HUES48 (cell line): ENCODE results near the gene DDX55.

Source experiments
- H3K27ac ChIP-seq: one replicate; pipeline ENCODE4 v1.7.0; 2013; ENCODE audit warnings: low read depth, low read length, inconsistent platforms
- H3K27me3 ChIP-seq: 2 replicates; pipeline ENCODE4 v1.6.1; 2013; ENCODE audit warnings: mild to moderate bottlenecking, low read length; ENCODE audit not compliant: control insufficient read depth, insufficient read depth
- H3K36me3 ChIP-seq: 2 replicates; pipeline ENCODE4 v1.6.1; 2013; ENCODE audit warnings: low read length; ENCODE audit not compliant: control insufficient read depth, insufficient read depth
- H3K4me1 ChIP-seq: 2 replicates; pipeline ENCODE4 v1.6.1; 2013; ENCODE audit warnings: mild to moderate bottlenecking, low read length; ENCODE audit not compliant: control insufficient read depth, insufficient read depth
- H3K4me3 ChIP-seq: 2 replicates; pipeline ENCODE4 v1.5.1; 2013; ENCODE audit warnings: mild to moderate bottlenecking, low read depth, low read length
- H3K9ac ChIP-seq: 2 replicates; pipeline ENCODE4 v1.6.1; 2013; ENCODE audit warnings: mild to moderate bottlenecking, low read depth, low read length, moderate library complexity
- H3K9me3 ChIP-seq: 2 replicates; pipeline ENCODE4 v1.6.1; 2013; ENCODE audit warnings: low read length; ENCODE audit not compliant: control insufficient read depth, insufficient read depth

Gene DDX55

GRCh38 chr12:123645878-123646277, 44.0 kb downstream of the DDX55 start:
- Histone ChIP-seq H3K9me3 (no peaks in the 10 kb centered on the region), H3K9ac (no peak overlapping the region), H3K27me3 (no peaks in the 10 kb centered on the region), H3K27ac (no peak overlapping the region), H3K4me1 (no peaks in the 10 kb centered on the region), H3K36me3 (peaks cover 71% of the 10 kb centered on the region), H3K4me3 (no peak overlapping the region)

- H3K4me3 ChIP-seq = no peak overlapping the region
- H3K27me3 ChIP-seq = no peaks in the 10 kb centered on the region
- H3K9ac ChIP-seq = no peak overlapping the region
- no peak overlapping the region for H3K27ac ChIP-seq
- H3K4me1 ChIP-seq = no peaks in the 10 kb centered on the region
- H3K36me3 ChIP-seq = peaks cover 78% of the 10 kb centered on the region
- H3K9me3 ChIP-seq = no peaks in the 10 kb centered on the region
These were observed 46.5 kb downstream of the DDX55 start for GRCh38 chr12:123648401-123648800.

GRCh38 chr12:123654129-123654701, 52.3 kb downstream of the DDX55 start:
- Histone ChIP-seq H3K9ac (no peak overlapping the region), H3K4me3 (no peak overlapping the region), H3K36me3 (peaks cover 74% of the 10 kb centered on the region), H3K27me3 (no peaks in the 10 kb centered on the region), H3K4me1 (no peaks in the 10 kb centered on the region), H3K27ac (no peak overlapping the region), H3K9me3 (no peaks in the 10 kb centered on the region)

DNA sequence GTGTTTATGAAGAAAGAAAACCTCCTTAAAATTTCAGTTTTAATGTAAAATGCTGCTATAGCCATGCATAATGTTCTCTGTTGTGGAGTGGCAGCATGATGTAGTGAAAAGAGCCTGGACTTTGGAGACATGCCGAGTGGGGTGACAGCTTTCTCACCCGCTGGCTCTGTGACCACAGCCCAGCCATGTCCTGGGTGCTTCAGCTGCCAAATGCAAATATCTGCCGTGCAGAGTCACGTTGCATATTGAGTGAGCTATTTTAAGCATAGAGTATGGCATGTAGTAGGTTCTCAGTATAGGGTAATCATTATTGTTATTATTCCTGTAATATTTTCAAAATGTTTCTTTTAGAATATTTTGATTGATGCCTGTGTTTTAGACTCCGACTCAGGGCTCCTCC, 53.5 kb downstream of the DDX55 start:
- H3K27me3 ChIP-seq = no peaks in the 10 kb centered on the region
- peaks cover 76% of the 10 kb centered on the region for H3K36me3 ChIP-seq
- H3K27ac ChIP-seq = no peak overlapping the region
- no peak overlapping the region for H3K9ac ChIP-seq
- H3K4me3 ChIP-seq = no peak overlapping the region
- no peaks in the 10 kb centered on the region for H3K4me1 ChIP-seq
- H3K9me3 ChIP-seq = no peaks in the 10 kb centered on the region

- peaks cover 73% of the 10 kb centered on the region for H3K36me3 ChIP-seq
- H3K27me3 ChIP-seq = no peaks in the 10 kb centered on the region
- no peak overlapping the region for H3K9ac ChIP-seq
- no peak overlapping the region for H3K4me3 ChIP-seq
- H3K4me1 ChIP-seq = no peaks in the 10 kb centered on the region
- H3K27ac ChIP-seq = no peak overlapping the region
- H3K9me3 ChIP-seq = no peaks in the 10 kb centered on the region
These were observed 54.5 kb downstream of the DDX55 start for GRCh38 chr12:123656392-123656791.

GRCh38 chr12:123657211-123657610, 55.3 kb downstream of the DDX55 start:
- no peak overlapping the region for H3K27ac ChIP-seq
- H3K36me3 ChIP-seq = peaks cover 67% of the 10 kb centered on the region
- no peak overlapping the region for H3K4me3 ChIP-seq
- H3K4me1 ChIP-seq = no peaks in the 10 kb centered on the region
- no peaks in the 10 kb centered on the region for H3K27me3 ChIP-seq
- H3K9ac ChIP-seq = no peak overlapping the region
- no peaks in the 10 kb centered on the region for H3K9me3 ChIP-seq

GRCh38 chr12:123659996-123660727, 58.3 kb downstream of the DDX55 start:
- H3K27ac ChIP-seq = no peak overlapping the region
- no peak overlapping the region for H3K9ac ChIP-seq
- H3K36me3 ChIP-seq = peaks cover 48% of the 10 kb centered on the region
- H3K27me3 ChIP-seq = no peaks in the 10 kb centered on the region
- no peaks in the 10 kb centered on the region for H3K4me1 ChIP-seq
- H3K4me3 ChIP-seq = no peak overlapping the region
- H3K9me3 ChIP-seq = no peaks in the 10 kb centered on the region

DNA sequence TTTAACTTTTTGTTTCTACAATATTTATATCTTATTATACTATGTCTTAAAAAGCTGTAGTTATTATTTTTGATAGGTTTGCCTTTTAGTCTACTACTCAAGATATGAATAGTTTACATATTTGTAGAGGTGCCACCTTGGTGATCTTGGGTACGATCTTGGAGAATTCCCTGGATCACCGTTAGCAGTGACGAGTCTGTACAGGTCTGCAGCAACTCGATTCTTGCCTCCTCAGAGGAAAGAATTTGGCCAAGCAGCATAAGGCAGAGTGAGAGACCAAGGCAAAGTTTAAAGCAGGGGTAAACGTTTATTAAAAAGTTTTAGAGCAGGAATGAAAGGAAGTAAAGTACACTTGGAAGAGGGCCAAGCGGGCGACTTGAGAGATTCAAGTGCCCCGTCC, 65.9 kb downstream of the DDX55 start:
- H3K27me3 ChIP-seq = no peaks in the 10 kb centered on the region
- no peak overlapping the region for H3K27ac ChIP-seq
- no peaks in the 10 kb centered on the region for H3K9me3 ChIP-seq
- no peak overlapping the region for H3K9ac ChIP-seq
- H3K4me3 ChIP-seq = no peak overlapping the region
- no peaks in the 10 kb centered on the region for H3K36me3 ChIP-seq
- H3K4me1 ChIP-seq = 0 out of 2 replicates have a peak, but pooled peaks cover 2% of the 10 kb centered on the region
